GM21529 (cell line): ENCODE measurements around the gene PDZD2.

Source experiments
- ATAC-seq: cut with Tn5 transposase; IDR thresholded peaks from one replicate; pipeline ENCODE4 v1.9.1; 2021; ENCODE audit not compliant: unreplicated experiment

Gene PDZD2

GRCh38 chr5:31860726-31861433 is 221.9 kb downstream of the PDZD2 start:
- no peak for ATAC-seq

- ATAC-seq = no peak
These were observed 222.7 kb downstream of the PDZD2 start for GRCh38 chr5:31861601-31862000.

- ATAC-seq = no peak
These were observed 225.1 kb downstream of the PDZD2 start for GRCh38 chr5:31863991-31864411.

GRCh38 chr5:31866166-31866565 is 227.2 kb downstream of the PDZD2 start:
- ATAC-seq = no peak

GRCh38 chr5:31867219-31867618 is 228.3 kb downstream of the PDZD2 start:
- no peak for ATAC-seq

- ATAC-seq = no peak
These were observed 241.5 kb downstream of the PDZD2 start for GRCh38 chr5:31880449-31880848.

GRCh38 chr5:31884896-31885295 is 246.0 kb downstream of the PDZD2 start:
- no peak for ATAC-seq

GRCh38 chr5:31886206-31886605 is 247.3 kb downstream of the PDZD2 start:
- no peak for ATAC-seq

GRCh38 chr5:31887556-31887955 is 248.6 kb downstream of the PDZD2 start:
- ATAC-seq = no peak

GRCh38 chr5:31888564-31888963 is 249.6 kb downstream of the PDZD2 start:
- no peak for ATAC-seq

GRCh38 chr5:31889001-31889561 is 250.2 kb downstream of the PDZD2 start:
- no peak for ATAC-seq

GRCh38 chr5:31890046-31890445 is 251.1 kb downstream of the PDZD2 start:
- ATAC-seq = no peak

GRCh38 chr5:31894141-31894540 is 255.2 kb downstream of the PDZD2 start:
- no peak for ATAC-seq

GRCh38 chr5:31895199-31895820 is 256.4 kb downstream of the PDZD2 start:
- ATAC-seq = no peak

GRCh38 chr5:31898036-31898632 is 259.2 kb downstream of the PDZD2 start:
- no peak for ATAC-seq

GRCh38 chr5:31900296-31900865 is 261.4 kb downstream of the PDZD2 start:
- ATAC-seq = no peak

GRCh38 chr5:31901807-31902530 is 263.0 kb downstream of the PDZD2 start:
- no peak for ATAC-seq

GRCh38 chr5:31908396-31908795 is 269.5 kb downstream of the PDZD2 start:
- no peak for ATAC-seq

GRCh38 chr5:31909073-31909472 is 270.1 kb downstream of the PDZD2 start:
- ATAC-seq = no peak

GRCh38 chr5:31911291-31912265 is 272.6 kb downstream of the PDZD2 start:
- no peak for ATAC-seq
